C4-2B (cell line): ENCODE results near the gene ADH7.
A peak's percentile ranks its signal among the peaks of the same experiment; 100 is the strongest.

Source experiments
- H3K27ac ChIP-seq: fragments of 450-650 bp; 2 replicates; pipeline ENCODE4 v1.5.1; 2017
- CTCF ChIP-seq: fragments of 450-650 bp; conservative IDR thresholded peaks from 2 replicates; pipeline ENCODE4 v1.5.1; 2017; ENCODE audit warnings: mild to moderate bottlenecking
- ZFX ChIP-seq: fragments of 450-650 bp; IDR thresholded peaks from 2 replicates; pipeline ENCODE4 v1.6.1; 2017

Gene ADH7

GRCh38 chr4:99404595-99405287 is 30.4 kb downstream of the ADH7 start:
- no peak for TF ChIP-seq ZFX
- no peak for TF ChIP-seq CTCF
- H3K27ac ChIP-seq, result no peak overlapping the region

DNA sequence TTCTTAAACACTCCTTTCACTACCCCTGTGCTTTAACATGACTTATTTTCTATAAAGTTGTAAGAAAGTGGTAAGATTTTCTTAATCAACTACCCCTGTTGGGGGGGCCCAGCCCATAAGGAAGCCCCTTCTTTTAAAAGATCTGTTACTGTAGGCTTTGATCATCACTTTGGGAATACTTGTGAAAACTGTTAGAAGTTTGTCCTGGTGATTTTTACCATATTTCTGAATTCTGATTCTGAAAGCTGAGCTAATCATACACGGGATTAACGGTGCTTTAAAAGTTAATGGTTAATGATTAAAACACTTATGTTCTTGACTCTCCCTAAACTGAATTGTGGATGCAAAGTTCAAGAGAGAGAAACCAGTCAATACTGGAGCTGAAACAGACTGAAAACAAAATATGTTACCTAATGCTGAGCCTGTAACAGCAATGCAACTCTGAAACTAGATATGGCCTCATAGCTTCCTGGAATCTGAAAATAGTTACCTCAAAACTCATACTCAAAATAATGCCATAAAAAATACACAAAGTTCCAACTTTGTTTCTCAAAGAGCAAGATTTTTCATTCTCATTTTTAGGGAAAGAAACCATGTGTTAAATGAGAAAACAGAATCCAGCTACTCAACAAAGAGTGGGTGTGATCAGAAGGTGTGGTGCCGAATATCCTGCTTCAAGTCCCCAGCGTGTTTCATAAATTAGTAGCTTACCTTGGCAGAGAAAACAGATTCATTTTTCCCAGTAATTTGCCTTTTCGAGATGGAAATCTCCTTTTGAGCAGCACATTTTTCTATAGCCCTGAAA is 31.6 kb downstream of the ADH7 start:
- H3K27ac ChIP-seq, result no peak overlapping the region
- TF ChIP-seq CTCF (no peak), ZFX (no peak)

DNA sequence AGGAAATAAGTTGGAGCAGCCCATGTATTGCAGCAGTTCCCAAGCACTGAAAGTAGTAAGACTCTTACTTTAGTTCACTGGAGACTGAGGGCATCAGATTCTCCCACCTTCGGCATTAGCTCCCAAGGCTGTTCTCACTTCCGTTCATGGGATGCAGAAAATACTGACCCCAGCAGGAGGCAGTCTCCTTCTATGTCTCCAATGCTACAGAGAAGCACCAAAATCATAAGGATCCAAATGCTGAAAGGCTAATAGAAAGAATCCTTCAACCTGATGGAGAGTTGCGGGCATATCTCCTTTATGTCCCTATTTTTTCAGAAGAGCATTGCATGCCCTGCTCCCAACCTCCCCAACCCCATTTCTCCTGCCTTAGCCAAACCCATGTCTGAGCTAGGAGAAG is 32.4 kb downstream of the ADH7 start:
- no peak overlapping the region for H3K27ac ChIP-seq
- TF ChIP-seq CTCF (peak; percentile 20), ZFX (no peak)

GRCh38 chr4:99400831-99401230 is 34.3 kb downstream of the ADH7 start:
- TF ChIP-seq CTCF, result no peak
- no peak for TF ChIP-seq ZFX
- no peak overlapping the region for H3K27ac ChIP-seq

GRCh38 chr4:99399017-99399416 is 36.1 kb downstream of the ADH7 start:
- TF ChIP-seq CTCF, result no peak
- no peak for TF ChIP-seq ZFX
- H3K27ac ChIP-seq, result no peak overlapping the region

GRCh38 chr4:99395595-99396364 is 39.4 kb downstream of the ADH7 start:
- TF ChIP-seq ZFX (no peak), CTCF (no peak)
- no peak overlapping the region for H3K27ac ChIP-seq

- TF ChIP-seq ZFX (no peak), CTCF (no peak)
- no peak overlapping the region for H3K27ac ChIP-seq
Measured at GRCh38 chr4:99394896-99395295, 40.2 kb downstream of the ADH7 start.
